NCI-H187 (cell line): ENCODE measurements around the gene ZFHX3.
"Not testable (repeated sequence)": the region's sequence is repeated elsewhere in the genome, so short reads cannot be mapped to it uniquely, and the experiment has no call there.

Experiments
- DNase-seq, 2 experiments: peaks; one replicate each; lab custom pipeline; 2025; lab: John Stamatoyannopoulos, UW

The ZFHX3 gene

GRCh38 chr16:73047536-73048291, at the start of gene ZFHX3:
TSS of gene ZFHX3 (minus strand) at chr16:73048128. CDS start at chr16:72960145, 87,983 bp downstream.
- DNase-seq: peak in 1 of 2 experiments; percentile 35

- DNase-seq: no peak
Observed at GRCh38 chr16:73096510-73096909, 48.6 kb upstream of the ZFHX3 start.

- DNase-seq: peak; percentile 31 to 45
Observed at GRCh38 chr16:73095885-73096421, 48.0 kb upstream of the ZFHX3 start.

GRCh38 chr16:73095142-73095820, 47.4 kb upstream of the ZFHX3 start:
- no peak for DNase-seq

GRCh38 chr16:73094371-73094770, 46.4 kb upstream of the ZFHX3 start:
- DNase-seq: no peak

- DNase-seq: no peak
Observed at GRCh38 chr16:73093146-73094144, 45.5 kb upstream of the ZFHX3 start.

GRCh38 chr16:73092236-73092781, 44.4 kb upstream of the ZFHX3 start:
- DNase-seq: no peak

GRCh38 chr16:73091174-73091573, 43.2 kb upstream of the ZFHX3 start:
- DNase-seq: no peak

- no peak for DNase-seq
Observed at GRCh38 chr16:73089420-73089819, 41.5 kb upstream of the ZFHX3 start.

GRCh38 chr16:73086108-73086507, 38.2 kb upstream of the ZFHX3 start:
- no peak for DNase-seq

GRCh38 chr16:73083271-73083670, 35.3 kb upstream of the ZFHX3 start:
- DNase-seq: peak in 1 of 2 experiments; percentile 1

- not testable (repeated sequence) for DNase-seq
Observed at GRCh38 chr16:73082634-73083051, 34.7 kb upstream of the ZFHX3 start.

- no peak for DNase-seq
Observed at GRCh38 chr16:73080931-73081330, 33.0 kb upstream of the ZFHX3 start.

- DNase-seq: no peak
Observed at GRCh38 chr16:73076324-73076810, 28.4 kb upstream of the ZFHX3 start.

- no peak for DNase-seq
Observed at GRCh38 chr16:73074382-73074781, 26.5 kb upstream of the ZFHX3 start.

- DNase-seq: not testable (repeated sequence)
Observed at GRCh38 chr16:73072051-73072450, 24.1 kb upstream of the ZFHX3 start.

- DNase-seq: no peak
Observed at GRCh38 chr16:73071131-73071940, 23.4 kb upstream of the ZFHX3 start.

- DNase-seq: no peak
Observed at GRCh38 chr16:73069581-73070262, 21.8 kb upstream of the ZFHX3 start.

- DNase-seq: no peak
Observed at GRCh38 chr16:73068541-73069401, 20.8 kb upstream of the ZFHX3 start.
